Hepatocyte (in vitro differentiated cells): Measurements from ENCODE around the gene RIF1. TPM values are rescaled to one million over a fixed set of nuclear protein-coding genes. Genes with fewer than 3 reads are reported as not detected.

Experiments
- DNase-seq: peaks from one replicate; pipeline ENCODE4 v3.0.0-alpha.2; 2016; ENCODE audit warnings: low spot score
- H2AFZ ChIP-seq: fragments of 200-600 bp; sonication (generic); 2 replicates; pipeline ENCODE4 v1.6.0; 2016; ENCODE audit warnings: antibody characterized with exemption, mild to moderate bottlenecking
- H3K27ac ChIP-seq: fragments of 200-600 bp; sonication (generic); 2 replicates; pipeline ENCODE4 v1.5.1; 2016; ENCODE audit warnings: mild to moderate bottlenecking
- H3K27me3 ChIP-seq: fragments of 200-600 bp; sonication (generic); 2 replicates; pipeline ENCODE4 v1.6.1; 2016
- H3K36me3 ChIP-seq: fragments of 200-600 bp; sonication (generic); replicated peaks from 2 replicates; pipeline ENCODE4 v1.5.1; 2016; ENCODE audit warnings: low read depth; ENCODE audit not compliant: insufficient read depth
- H3K4me1 ChIP-seq: fragments of 200-600 bp; sonication (generic); 2 replicates; pipeline ENCODE4 v1.5.1; 2016; ENCODE audit warnings: mild to moderate bottlenecking, moderate library complexity; ENCODE audit not compliant: insufficient read depth
- H3K4me2 ChIP-seq: fragments of 200-600 bp; sonication (generic); 2 replicates; pipeline ENCODE4 v1.6.0; 2016
- H3K4me3 ChIP-seq: fragments of 200-600 bp; sonication (generic); 2 replicates; pipeline ENCODE4 v1.5.1; 2016; ENCODE audit warnings: mild to moderate bottlenecking
- H3K79me2 ChIP-seq: fragments of 200-600 bp; sonication (generic); 2 replicates; pipeline ENCODE4 v1.6.0; 2017; ENCODE audit warnings: mild to moderate bottlenecking
- H3K9me2 ChIP-seq: fragments of 200-600 bp; sonication (generic); replicated peaks from 2 replicates; pipeline ENCODE4 v1.6.0; 2017; ENCODE audit warnings: mild to moderate bottlenecking; ENCODE audit not compliant: insufficient read depth
- H3K9me3 ChIP-seq: fragments of 200-600 bp; sonication (generic); 2 replicates; pipeline ENCODE4 v1.5.1; 2016; ENCODE audit warnings: low read depth, mild to moderate bottlenecking
- H4K20me1 ChIP-seq: fragments of 200-600 bp; sonication (generic); 2 replicates; pipeline ENCODE4 v1.6.0; 2016; ENCODE audit warnings: mild to moderate bottlenecking; ENCODE audit not compliant: insufficient read depth, poor library complexity, severe bottlenecking
- CTCF ChIP-seq: fragments of 200-600 bp; sonication (generic); IDR thresholded peaks from 2 replicates; pipeline ENCODE4 v1.5.1; 2016; ENCODE audit warnings: antibody characterized with exemption, mild to moderate bottlenecking; ENCODE audit not compliant: poor library complexity
- EZH2 ChIP-seq: fragments of 200-600 bp; sonication (generic); IDR thresholded peaks from 2 replicates; pipeline ENCODE4 v1.6.1; 2016; ENCODE audit warnings: antibody characterized with exemption, mild to moderate bottlenecking, borderline replicate concordance
- EZH2phosphoT487 ChIP-seq: fragments of 200-600 bp; sonication (generic); IDR thresholded peaks from one replicate; pipeline ENCODE4 v1.6.1; 2018; ENCODE audit warnings: antibody characterized with exemption, mild to moderate bottlenecking, low read depth, moderate library complexity; ENCODE audit not compliant: unreplicated experiment, severe bottlenecking
- WGBS: methylation state at CpG from one replicate; pipeline ENCODE4 v1.1.6; 2016; ENCODE audit warnings: low lambda C conversion rate; ENCODE audit errors: missing lambda C conversion rate; 5-methylcytosine and 5-hydroxymethylcytosine counted together
- microRNA-seq: library from miRNA; unstranded; fragments of <30 nt; microRNA quantifications from one replicate; pipeline ENCODE4, GENCODE V29; 2017
- polyA plus RNA-seq: library from polyadenylated mRNA; unstranded; fragments of >200 nt; fragmentation: Nextera tagmentation; extraction: Ambion mirVana; gene quantifications from 2 replicates; pipeline ENCODE4 v1.2.1, GENCODE V29; 2016
- small RNA-seq: library from RNA; depleted of rRNA; stranded (forward); fragments of <200 nt; gene quantifications from one replicate; pipeline ENCODE3, GENCODE V24; 2014
- total RNA-seq: library from RNA; depleted of rRNA; stranded (reverse); fragments of >200 nt; gene quantifications from 2 replicates; pipeline ENCODE4 v1.2.3, GENCODE V29; 2014

RIF1 gene
- total and polyA plus RNA-seq, 2 experiments from 2014 or later: 12.7 to 30.8 TPM

GRCh38 chr2:151526572-151527090 is 116.9 kb downstream of the RIF1 start:
- WGBS: 97% methylated on average over 6 of the region's 6 CpGs
- H3K9me3 ChIP-seq: no peaks in the 10 kb centered on the region
- H3K4me1 ChIP-seq: no peaks in the 10 kb centered on the region
- no peaks in the 10 kb centered on the region for H4K20me1 ChIP-seq
- TF ChIP-seq CTCF (no peak), EZH2phosphoT487 (no peak), EZH2 (no peak)
- no peaks in the 10 kb centered on the region for H3K36me3 ChIP-seq
- no peak overlapping the region for H3K27ac ChIP-seq
- H3K4me3 ChIP-seq: no peak overlapping the region
- no peak overlapping the region for H2AFZ ChIP-seq
- no peaks in the 10 kb centered on the region for H3K79me2 ChIP-seq
- no peaks in the 10 kb centered on the region for H3K27me3 ChIP-seq
- no peaks in the 10 kb centered on the region for H3K9me2 ChIP-seq
- no peak for DNase-seq
- H3K4me2 ChIP-seq: no peak overlapping the region

Small RNA genes lying within 50 kb of the gene (microRNA-seq; reads per million reads assigned to microRNA genes)
- not detected for gene MIR4773-1
- not detected for gene MIR4773-2

Small RNA genes lying within 50 kb of the gene (small RNA-seq; reads per million reads assigned to genes)
- gene MIR4773-1 (not detected), gene RN7SL124P (not detected)

Other genes with a start within 250 kb of the RIF1 start
- gene RBM43, start 148.0 kb upstream of the RIF1 start, total RNA-seq: 3.8 and 4.6 TPM in 2 replicates
- gene RBM43, start 148.0 kb upstream of the RIF1 start, polyA plus RNA-seq: 0.62 and 2.2 TPM in 2 replicates
- 10.9 and 13.5 TPM in 2 replicates for gene NMI, start 120.2 kb upstream of the RIF1 start, total RNA-seq
- 12.8 and 15.3 TPM in 2 replicates for gene NMI, start 120.2 kb upstream of the RIF1 start, polyA plus RNA-seq
- 9.0 and 13.0 TPM in 2 replicates for gene TNFAIP6, start 52.3 kb upstream of the RIF1 start, total RNA-seq
- 9.8 and 10.5 TPM in 2 replicates for gene TNFAIP6, start 52.3 kb upstream of the RIF1 start, polyA plus RNA-seq